HepG2 (cell line): Measurements from ENCODE around the gene SRC. TPM values are rescaled to one million over a fixed set of nuclear protein-coding genes. Genes with fewer than 3 reads are reported as not detected.
A peak's percentile ranks its signal among the peaks of the same experiment; 100 is the strongest.

Experiments
- AFF4 ChIP-seq: sonication (generic); formaldehyde crosslinking; IDR thresholded peaks from 2 replicates; pipeline ENCODE4 v1.4.0; 2020; ENCODE audit warnings: missing genetic modification reagents
- ATF1 ChIP-seq: IDR thresholded peaks from 2 replicates; pipeline ENCODE4 v1.6.1; 2016; ENCODE audit warnings: mild to moderate bottlenecking, control low read depth
- DRAP1 ChIP-seq: IDR thresholded peaks from 2 replicates; pipeline ENCODE4 v1.6.1; 2016; ENCODE audit warnings: missing genetic modification reagents, missing compliant biosample characterization
- ISL2 ChIP-seq: sonication (generic); formaldehyde crosslinking; IDR thresholded peaks from 2 replicates; pipeline ENCODE4 v1.5.0; 2020; ENCODE audit warnings: missing genetic modification reagents
- JUND ChIP-seq: sonication (generic); formaldehyde crosslinking; IDR thresholded peaks from 2 replicates; pipeline ENCODE4 v1.8.0; 2022; ENCODE audit warnings: mild to moderate bottlenecking, missing genetic modification reagents
- KLF13 ChIP-seq: sonication (generic); formaldehyde crosslinking; IDR thresholded peaks from 2 replicates; pipeline ENCODE4 v1.4.0; 2020; ENCODE audit warnings: mild to moderate bottlenecking, missing genetic modification reagents
- LCORL ChIP-seq, 2 experiments: fragments of 450-650 bp in 1 of 2; sonication (generic) in 1 of 2; formaldehyde crosslinking in 1 of 2; IDR thresholded peaks; 2 replicates each; pipeline versions ENCODE4 v1.5.0 to v1.6.1; 2017 to 2020; ENCODE audit warnings: antibody characterized with exemption in 1 of 2, missing genetic modification reagents in 1 of 2
- SMAD9 ChIP-seq: sonication (generic); formaldehyde crosslinking; IDR thresholded peaks from 2 replicates; pipeline ENCODE4 v1.5.1; 2020; ENCODE audit warnings: mild to moderate bottlenecking, missing genetic modification reagents
- SOX5 ChIP-seq: IDR thresholded peaks from 2 replicates; pipeline ENCODE4 v1.6.1; 2016; ENCODE audit warnings: borderline replicate concordance
- SRY ChIP-seq: sonication (generic); formaldehyde crosslinking; IDR thresholded peaks from 2 replicates; pipeline ENCODE4 v1.8.0; 2022; ENCODE audit warnings: mild to moderate bottlenecking, missing genetic modification reagents
- TCF7 ChIP-seq: sonication (generic); IDR thresholded peaks from 2 replicates; pipeline ENCODE4 v1.6.1; 2016; ENCODE audit warnings: antibody characterized with exemption, low read depth
- TRIM24 ChIP-seq: sonication (generic); formaldehyde crosslinking; IDR thresholded peaks from 2 replicates; pipeline ENCODE4 v1.8.0; 2022; ENCODE audit warnings: mild to moderate bottlenecking, missing genetic modification reagents
- ZBTB20 ChIP-seq: sonication (generic); formaldehyde crosslinking; IDR thresholded peaks from 2 replicates; pipeline ENCODE4 v1.8.1; 2023; ENCODE audit warnings: missing genetic modification reagents, low read depth, mild to moderate bottlenecking, borderline replicate concordance
- ZC3H13 ChIP-seq: sonication (generic); formaldehyde crosslinking; IDR thresholded peaks from 2 replicates; pipeline ENCODE4 v1.8.1; 2023; ENCODE audit warnings: mild to moderate bottlenecking, missing genetic modification reagents, moderate library complexity
- ZNF256 ChIP-seq: sonication (generic); formaldehyde crosslinking; conservative IDR thresholded peaks from 2 replicates; pipeline ENCODE4 v1.4.0; 2020; ENCODE audit warnings: missing genetic modification reagents
- ZNF296 ChIP-seq: sonication (generic); formaldehyde crosslinking; conservative IDR thresholded peaks from 2 replicates; pipeline ENCODE4 v1.5.0; 2020; ENCODE audit warnings: mild to moderate bottlenecking, missing genetic modification reagents
- ZNF33A ChIP-seq: sonication (generic); formaldehyde crosslinking; IDR thresholded peaks from 2 replicates; pipeline ENCODE4 v1.5.1; 2020; ENCODE audit warnings: missing genetic modification reagents, mild to moderate bottlenecking, moderate library complexity, borderline replicate concordance
- ZNF703 ChIP-seq: sonication (generic); formaldehyde crosslinking; IDR thresholded peaks from 2 replicates; pipeline ENCODE4 v1.5.1; 2020; ENCODE audit warnings: missing genetic modification reagents, mild to moderate bottlenecking, moderate library complexity, borderline replicate concordance
- ZNF724P ChIP-seq: sonication (generic); formaldehyde crosslinking; IDR thresholded peaks from 2 replicates; pipeline ENCODE4 v1.8.0; 2022; ENCODE audit warnings: missing genetic modification reagents, borderline replicate concordance
- polyA plus RNA-seq, 8 experiments: library from polyadenylated mRNA; depleted of rRNA in 3 of 8; stranded (reverse) in 7 of 8; unstranded in 1 of 8; fragments of >200 nt; fragmentation: Illumina TruSeq in 4 of 8; extraction: Trizol in 4 of 8; gene quantifications; 2 replicates each; pipeline versions ENCODE4 v1.2.1 to v1.2.3, GENCODE V29; 2011 to 2016; ENCODE audit warnings: low read depth in 4 of 8, missing spikeins in 1 of 8, mixed read lengths in 1 of 8; ENCODE audit not compliant: insufficient read depth in 1 of 8
- total RNA-seq, 5 experiments: library from RNA; depleted of rRNA; stranded (reverse); fragments of >200 nt; fragmentation: Illumina TruSeq; extraction: Trizol; gene quantifications; 2 replicates each; pipeline ENCODE4 v1.2.3, GENCODE V29; 2016; ENCODE audit warnings: low read depth in 1 of 5
- TF ChIP-seq, protein P1 (sequence below): IDR thresholded peaks from 2 replicates; pipeline ENCODE4 v1.4.0; 2020; ENCODE audit warnings: mild to moderate bottlenecking, missing genetic modification reagents
- TF ChIP-seq, protein P2 (sequence below): sonication (generic); formaldehyde crosslinking; IDR thresholded peaks from 2 replicates; pipeline ENCODE4 v1.4.0; 2020; ENCODE audit warnings: mild to moderate bottlenecking, missing genetic modification reagents

SRC gene
- total and polyA plus RNA-seq, 2 of the 13 experiments (the other 11 are each of a cell fraction or from before 2014, with no cell fraction given), result 54.7 to 192 TPM

DNA sequence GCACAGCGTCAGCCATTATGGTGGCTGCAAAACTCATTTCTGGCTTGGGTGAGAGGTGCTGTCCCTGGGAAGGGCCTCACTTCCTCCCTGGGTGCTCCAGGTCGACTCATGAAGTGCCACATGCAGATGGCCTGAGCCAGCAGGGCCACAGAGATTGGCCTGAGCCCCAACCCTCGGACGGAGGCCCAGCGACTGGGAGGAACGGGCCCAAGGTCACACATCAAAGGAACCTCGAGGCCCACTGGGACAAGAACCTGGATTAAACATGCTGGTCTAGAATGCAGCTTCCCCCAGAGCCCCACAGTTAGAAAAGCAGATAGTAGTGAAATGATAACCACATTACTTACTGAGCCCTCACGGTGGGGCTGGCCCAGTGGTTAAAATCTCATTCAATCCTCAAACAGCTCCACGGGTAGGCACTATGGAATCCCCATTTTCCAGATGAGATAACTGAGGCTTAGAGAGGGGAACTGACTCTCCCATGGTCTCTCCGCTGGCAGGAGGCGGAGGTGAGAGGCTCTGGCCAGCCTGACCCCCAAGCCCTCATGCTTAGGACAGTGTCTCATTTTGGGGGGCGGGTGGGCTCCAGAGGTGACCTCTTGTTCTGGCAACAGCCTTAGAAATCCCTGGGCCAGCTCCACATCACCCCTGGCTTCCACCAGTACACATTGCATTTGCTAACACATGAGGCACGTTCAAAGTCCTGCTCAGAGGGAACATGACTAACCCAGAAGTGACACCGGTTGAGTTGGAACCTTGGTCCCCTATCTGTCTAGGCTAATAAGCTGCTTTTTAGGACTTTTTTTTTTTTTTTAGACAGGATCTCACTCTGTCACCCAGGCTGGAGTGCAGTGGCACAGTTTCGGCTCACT is 53.0 kb downstream of the SRC start (continued):
- peak; percentile 89 for TF ChIP-seq ZNF296 (CRISPR knock-in tag)
- TF ChIP-seq ZC3H13, result no peak; the same call in 1 of the 2 replicates
- TF ChIP-seq ZNF724P (CRISPR knock-in tag), result no peak
- TF ChIP-seq, protein P1, sequence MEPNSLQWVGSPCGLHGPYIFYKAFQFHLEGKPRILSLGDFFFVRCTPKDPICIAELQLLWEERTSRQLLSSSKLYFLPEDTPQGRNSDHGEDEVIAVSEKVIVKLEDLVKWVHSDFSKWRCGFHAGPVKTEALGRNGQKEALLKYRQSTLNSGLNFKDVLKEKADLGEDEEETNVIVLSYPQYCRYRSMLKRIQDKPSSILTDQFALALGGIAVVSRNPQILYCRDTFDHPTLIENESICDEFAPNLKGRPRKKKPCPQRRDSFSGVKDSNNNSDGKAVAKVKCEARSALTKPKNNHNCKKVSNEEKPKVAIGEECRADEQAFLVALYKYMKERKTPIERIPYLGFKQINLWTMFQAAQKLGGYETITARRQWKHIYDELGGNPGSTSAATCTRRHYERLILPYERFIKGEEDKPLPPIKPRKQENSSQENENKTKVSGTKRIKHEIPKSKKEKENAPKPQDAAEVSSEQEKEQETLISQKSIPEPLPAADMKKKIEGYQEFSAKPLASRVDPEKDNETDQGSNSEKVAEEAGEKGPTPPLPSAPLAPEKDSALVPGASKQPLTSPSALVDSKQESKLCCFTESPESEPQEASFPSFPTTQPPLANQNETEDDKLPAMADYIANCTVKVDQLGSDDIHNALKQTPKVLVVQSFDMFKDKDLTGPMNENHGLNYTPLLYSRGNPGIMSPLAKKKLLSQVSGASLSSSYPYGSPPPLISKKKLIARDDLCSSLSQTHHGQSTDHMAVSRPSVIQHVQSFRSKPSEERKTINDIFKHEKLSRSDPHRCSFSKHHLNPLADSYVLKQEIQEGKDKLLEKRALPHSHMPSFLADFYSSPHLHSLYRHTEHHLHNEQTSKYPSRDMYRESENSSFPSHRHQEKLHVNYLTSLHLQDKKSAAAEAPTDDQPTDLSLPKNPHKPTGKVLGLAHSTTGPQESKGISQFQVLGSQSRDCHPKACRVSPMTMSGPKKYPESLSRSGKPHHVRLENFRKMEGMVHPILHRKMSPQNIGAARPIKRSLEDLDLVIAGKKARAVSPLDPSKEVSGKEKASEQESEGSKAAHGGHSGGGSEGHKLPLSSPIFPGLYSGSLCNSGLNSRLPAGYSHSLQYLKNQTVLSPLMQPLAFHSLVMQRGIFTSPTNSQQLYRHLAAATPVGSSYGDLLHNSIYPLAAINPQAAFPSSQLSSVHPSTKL, result peak; percentile 48
- TF ChIP-seq LCORL (IDR thresholded peaks at IDR 0.05), result peak; percentile 91
- peak; percentile 98 for TF ChIP-seq LCORL (CRISPR knock-in tag; IDR thresholded peaks at IDR 0.05)
- TF ChIP-seq ISL2 (CRISPR knock-in tag), result peak; percentile 48; the same call in 1 of the 2 replicates
- no peak; the same call in 1 of the 2 replicates for TF ChIP-seq KLF13
- TF ChIP-seq TCF7, result peak; percentile 81
- TF ChIP-seq ZNF256 (CRISPR knock-in tag), result no peak
- no peak for TF ChIP-seq ZNF703 (CRISPR knock-in tag)
- 0 out of 2 replicates have a peak, but pooled peaks have one; percentile 29 for TF ChIP-seq SOX5 (CRISPR knock-in tag)
- TF ChIP-seq TRIM24 (CRISPR knock-in tag), result no peak
- 0 out of 2 replicates have a peak, but pooled peaks have one; percentile 25 for TF ChIP-seq SMAD9 (CRISPR knock-in tag)
- TF ChIP-seq JUND (CRISPR knock-in tag), result no peak; the same call in 1 of the 2 replicates
- TF ChIP-seq, protein P2, sequence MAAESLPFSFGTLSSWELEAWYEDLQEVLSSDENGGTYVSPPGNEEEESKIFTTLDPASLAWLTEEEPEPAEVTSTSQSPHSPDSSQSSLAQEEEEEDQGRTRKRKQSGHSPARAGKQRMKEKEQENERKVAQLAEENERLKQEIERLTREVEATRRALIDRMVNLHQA (CRISPR knock-in tag), result no peak
- TF ChIP-seq ATF1 (CRISPR knock-in tag), result no peak
- TF ChIP-seq ZBTB20 (CRISPR knock-in tag), result 0 out of 2 replicates have a peak, but pooled peaks have one; percentile 44
- no peak for TF ChIP-seq SRY (CRISPR knock-in tag)
- TF ChIP-seq ZNF33A (CRISPR knock-in tag), result no peak
- TF ChIP-seq DRAP1, result peak; percentile 37; the same call in 1 of the 2 replicates
- TF ChIP-seq AFF4 (CRISPR knock-in tag), result no peak
